Measurements from ENCODE around the gene LARP1. TPM values are rescaled to one million over a fixed set of nuclear protein-coding genes. Genes with fewer than 3 reads are reported as not detected.

The LARP1 gene
- total RNA-seq, 2 experiments from 2014 or later, result 88.7 to 97.6 TPM

DNA sequence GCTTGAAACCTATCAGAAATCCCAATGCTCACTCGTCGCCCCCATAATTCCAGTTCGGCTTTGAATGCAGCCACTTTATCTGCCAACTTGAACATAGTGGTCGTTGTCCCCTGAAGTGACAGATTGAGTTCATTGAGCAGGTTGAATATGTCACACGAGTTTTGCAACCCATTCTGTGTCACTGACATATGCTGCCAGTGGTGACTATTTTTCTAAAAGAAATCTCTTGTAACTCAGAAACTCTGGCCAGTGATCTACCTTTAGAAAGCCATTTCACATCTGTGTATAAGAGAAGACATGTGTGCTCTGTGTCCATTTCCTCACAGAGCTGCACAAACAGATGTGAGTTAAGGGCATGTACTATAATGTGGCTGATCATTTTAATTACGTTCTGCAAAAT lies 47.0 kb upstream of the LARP1 start:
- POLR2A ChIA-PET, result no interaction called here

DNA sequence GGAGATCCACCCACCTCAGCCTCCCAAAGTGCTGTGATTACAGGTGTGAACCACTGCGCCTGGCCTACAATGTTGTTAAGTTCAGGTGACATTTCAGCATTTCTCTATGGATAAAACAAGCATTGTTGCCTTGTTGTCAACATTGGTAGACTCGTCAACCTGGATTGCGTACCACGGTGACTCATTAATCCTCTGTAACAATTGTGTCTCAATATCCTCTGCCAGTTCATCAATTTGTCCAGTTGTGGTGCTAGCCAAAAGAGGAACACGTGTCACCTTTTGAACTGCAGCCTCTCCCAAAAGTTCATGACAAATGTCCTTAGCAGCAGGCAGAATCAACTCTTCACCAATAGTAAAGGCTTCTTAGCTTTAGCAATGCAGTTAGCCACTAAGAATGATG lies 46.3 kb upstream of the LARP1 start:
- intact Hi-C loops (cut with DNase I, micrococcal nuclease), result no loop called here
- Histone ChIP-seq H3K27me3 (ENCODE audit: control insufficient read depth in 1 of 2, insufficient read depth in 2 of 2, low read length in 2 of 2) (no peaks in the 10 kb centered on the region), H3K4me1 (ENCODE audit: insufficient read depth, low read length) (no peaks in the 10 kb centered on the region), H3K4me3 (ENCODE audit: low read length) (no peak overlapping the region), H3K9me3 (ENCODE audit: control insufficient read depth in 1 of 2, insufficient read depth in 1 of 2, low read length in 2 of 2) (no peaks in the 10 kb centered on the region), H3K36me3 (ENCODE audit: insufficient read depth, low read length) (no peaks in the 10 kb centered on the region), H3K27ac (ENCODE audit: low read depth in 1 of 2, low read length in 2 of 2) (no peak overlapping the region)
- ChIA-PET POLR2A (no interaction called here), CTCF (no interaction called here)
- DNase-seq, result peak in 2 of 14 experiments; percentile 40 to 55
- no peaks in the 10 kb centered on the region for H3K36me3 Mint-ChIP-seq (ENCODE audit: low read depth)
- no peak overlapping the region for H3K4me3 Mint-ChIP-seq
- no peak for ATAC-seq (ENCODE audit: poor library complexity)
- no peaks in the 10 kb centered on the region for H3K27me3 Mint-ChIP-seq
- H3K27ac Mint-ChIP-seq, result no peak overlapping the region
- H3K4me1 Mint-ChIP-seq (ENCODE audit: low read depth), result no peaks in the 10 kb centered on the region
- no peaks in the 10 kb centered on the region for H3K9me3 Mint-ChIP-seq
- TF ChIP-seq, protein P1, sequence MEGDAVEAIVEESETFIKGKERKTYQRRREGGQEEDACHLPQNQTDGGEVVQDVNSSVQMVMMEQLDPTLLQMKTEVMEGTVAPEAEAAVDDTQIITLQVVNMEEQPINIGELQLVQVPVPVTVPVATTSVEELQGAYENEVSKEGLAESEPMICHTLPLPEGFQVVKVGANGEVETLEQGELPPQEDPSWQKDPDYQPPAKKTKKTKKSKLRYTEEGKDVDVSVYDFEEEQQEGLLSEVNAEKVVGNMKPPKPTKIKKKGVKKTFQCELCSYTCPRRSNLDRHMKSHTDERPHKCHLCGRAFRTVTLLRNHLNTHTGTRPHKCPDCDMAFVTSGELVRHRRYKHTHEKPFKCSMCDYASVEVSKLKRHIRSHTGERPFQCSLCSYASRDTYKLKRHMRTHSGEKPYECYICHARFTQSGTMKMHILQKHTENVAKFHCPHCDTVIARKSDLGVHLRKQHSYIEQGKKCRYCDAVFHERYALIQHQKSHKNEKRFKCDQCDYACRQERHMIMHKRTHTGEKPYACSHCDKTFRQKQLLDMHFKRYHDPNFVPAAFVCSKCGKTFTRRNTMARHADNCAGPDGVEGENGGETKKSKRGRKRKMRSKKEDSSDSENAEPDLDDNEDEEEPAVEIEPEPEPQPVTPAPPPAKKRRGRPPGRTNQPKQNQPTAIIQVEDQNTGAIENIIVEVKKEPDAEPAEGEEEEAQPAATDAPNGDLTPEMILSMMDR (IDR thresholded peaks at IDR 0.05), result no peak

More for the DNA sequence above, 47.0 kb upstream of the LARP1 start:
- ATAC-seq (ENCODE audit: poor library complexity) (no peak), DNase-seq (no peak)
- CTCF ChIA-PET, result no interaction called here
- Mint-ChIP-seq H3K27me3 (no peaks in the 10 kb centered on the region), H3K4me1 (ENCODE audit: low read depth) (no peaks in the 10 kb centered on the region), H3K9me3 (no peaks in the 10 kb centered on the region), H3K36me3 (ENCODE audit: low read depth) (no peaks in the 10 kb centered on the region), H3K4me3 (no peak overlapping the region), H3K27ac (no peak overlapping the region)
- Histone ChIP-seq H3K27me3 (ENCODE audit: control insufficient read depth in 1 of 2, insufficient read depth in 2 of 2, low read length in 2 of 2) (no peaks in the 10 kb centered on the region), H3K4me1 (ENCODE audit: insufficient read depth, low read length) (no peaks in the 10 kb centered on the region), H3K27ac (ENCODE audit: low read depth in 1 of 2, low read length in 2 of 2) (no peak overlapping the region), H3K4me3 (ENCODE audit: low read length) (no peak overlapping the region), H3K36me3 (ENCODE audit: insufficient read depth, low read length) (no peaks in the 10 kb centered on the region), H3K9me3 (ENCODE audit: control insufficient read depth in 1 of 2, insufficient read depth in 1 of 2, low read length in 2 of 2) (no peaks in the 10 kb centered on the region)
- TF ChIP-seq, protein P1 (IDR thresholded peaks at IDR 0.05), result no peak
- intact Hi-C loops (cut with DNase I, micrococcal nuclease), result no loop called here

GRCh38 chr5:154709368-154710305 lies 45.5 kb upstream of the LARP1 start:
- H3K36me3 ChIP-seq (ENCODE audit: insufficient read depth, low read length), result no peaks in the 10 kb centered on the region
- Mint-ChIP-seq H3K9me3 (no peaks in the 10 kb centered on the region), H3K4me1 (ENCODE audit: low read depth) (peaks cover 5% of the 10 kb centered on the region), H3K36me3 (ENCODE audit: low read depth) (no peaks in the 10 kb centered on the region), H3K4me3 (no peak overlapping the region), H3K27ac (no peak overlapping the region), H3K27me3 (no peaks in the 10 kb centered on the region)
- H3K4me1 ChIP-seq (ENCODE audit: insufficient read depth, low read length), result peaks cover 4% of the 10 kb centered on the region
- DNase-seq, result no peak
- CTCF ChIA-PET, result no interaction called here
- intact Hi-C loops (cut with DNase I, micrococcal nuclease), result no loop called here
- POLR2A ChIA-PET, result no interaction called here
- no peak overlapping the region for H3K4me3 ChIP-seq (ENCODE audit: low read length)
- H3K9me3 ChIP-seq (ENCODE audit: control insufficient read depth in 1 of 2, insufficient read depth in 1 of 2, low read length in 2 of 2), result no peaks in the 10 kb centered on the region
- ATAC-seq (ENCODE audit: poor library complexity), result no peak
- TF ChIP-seq, protein P1 (IDR thresholded peaks at IDR 0.05), result no peak
- H3K27ac ChIP-seq (ENCODE audit: low read depth in 1 of 2, low read length in 2 of 2), result no peak overlapping the region
- no peaks in the 10 kb centered on the region for H3K27me3 ChIP-seq (ENCODE audit: control insufficient read depth in 1 of 2, insufficient read depth in 2 of 2, low read length in 2 of 2)
